ENCODE results near the gene DCTN4.

GRCh38 chr5:150753463-150753862 lies 5.4 kb downstream of the DCTN4 start:
- TF ChIP-seq CTCF (conservative IDR thresholded peaks at IDR 0.05; ENCODE audit: low read depth, low read length) (no peak), EZH2 (IDR thresholded peaks at IDR 0.05; ENCODE audit: low read length, unreplicated experiment) (no peak), EZH2phosphoT487 (IDR thresholded peaks at IDR 0.05; ENCODE audit: borderline replicate concordance, low read length) (no peak)

Measured in PC-3 (cell line).